Liver (tissue), 9 donors: ENCODE measurements around the gene RPS6KA4. TPM values are rescaled to one million over a fixed set of nuclear protein-coding genes. Genes with fewer than 3 reads are reported as not detected.

ENCODE experiments used
- DNase-seq: peaks from one replicate; pipeline ENCODE4 v3.0.0-alpha.2; 2017; ENCODE audit warnings: low spot score
- H3K27ac ChIP-seq, 2 donors: one replicate each; pipeline ENCODE4 v1.7.0; 2013; ENCODE audit warnings: inconsistent platforms in 2 of 2, low read length in 2 of 2, control low read depth in 1 of 2, low read depth in 1 of 2, mild to moderate bottlenecking in 1 of 2
- H3K27me3 ChIP-seq, 4 donors: one replicate each; pipeline versions ENCODE4 v1.6.1 to v1.7.0; 2013; ENCODE audit warnings: low read length in 3 of 4, inconsistent platforms in 1 of 4, mild to moderate bottlenecking in 1 of 4, moderate library complexity in 1 of 4; ENCODE audit not compliant: control insufficient read depth in 4 of 4, insufficient read depth in 4 of 4
- H3K36me3 ChIP-seq, 4 donors: one replicate each; pipeline versions ENCODE4 v1.6.1 to v1.7.0; 2013; ENCODE audit warnings: low read length in 3 of 4, mild to moderate bottlenecking in 3 of 4, low read depth in 1 of 4, moderate library complexity in 1 of 4; ENCODE audit not compliant: control insufficient read depth in 4 of 4, insufficient read depth in 3 of 4
- H3K4me1 ChIP-seq, 4 donors: one replicate each; pipeline versions ENCODE4 v1.6.1 to v1.7.0; 2013; ENCODE audit warnings: low read length in 3 of 4, mild to moderate bottlenecking in 3 of 4, moderate library complexity in 1 of 4; ENCODE audit not compliant: control insufficient read depth in 4 of 4, insufficient read depth in 4 of 4
- H3K4me3 ChIP-seq, 3 donors: one replicate each; pipeline versions ENCODE4 v1.6.1 to v1.7.0; 2013; ENCODE audit warnings: low read length in 3 of 3, control low read depth in 1 of 3, low read depth in 1 of 3, mild to moderate bottlenecking in 1 of 3
- H3K9ac ChIP-seq, 2 donors: one replicate each; pipeline ENCODE4 v1.7.0; 2013; ENCODE audit warnings: low read length in 2 of 2, mild to moderate bottlenecking in 2 of 2, moderate library complexity in 2 of 2, control low read depth in 1 of 2, low read depth in 1 of 2
- H3K9me3 ChIP-seq, 4 donors: one replicate each; pipeline versions ENCODE4 v1.6.1 to v1.7.0; 2013; ENCODE audit warnings: low read length in 3 of 4; ENCODE audit not compliant: control insufficient read depth in 4 of 4
- ATF3 ChIP-seq: IDR thresholded peaks from 2 replicates; pipeline ENCODE4 v1.6.1; 2016; ENCODE audit warnings: antibody characterized with exemption
- EGR1 ChIP-seq, 2 donors: IDR thresholded peaks; 2 replicates each; pipeline ENCODE4 v1.6.1; 2016 to 2018; ENCODE audit warnings: antibody characterized with exemption in 2 of 2, low read depth in 2 of 2
- FOXA1 ChIP-seq: IDR thresholded peaks from 2 replicates; pipeline ENCODE4 v1.6.1; 2016; ENCODE audit warnings: antibody characterized with exemption
- FOXA2 ChIP-seq: IDR thresholded peaks from 2 replicates; pipeline ENCODE4 v1.6.1; 2016; ENCODE audit warnings: antibody characterized with exemption
- GABPA ChIP-seq, 2 donors: IDR thresholded peaks in 1 of 2; conservative IDR thresholded peaks in 1 of 2; 2 replicates each; pipeline ENCODE4 v1.6.1; 2016; ENCODE audit warnings: antibody characterized with exemption in 2 of 2, mild to moderate bottlenecking in 1 of 2, moderate library complexity in 1 of 2
- HNF4A ChIP-seq, 2 donors: conservative IDR thresholded peaks; 2 replicates each; pipeline ENCODE4 v1.6.1; 2016; ENCODE audit warnings: antibody characterized with exemption in 2 of 2, mild to moderate bottlenecking in 2 of 2
- HNF4G ChIP-seq: IDR thresholded peaks from 2 replicates; pipeline ENCODE4 v1.6.1; 2016; ENCODE audit warnings: antibody characterized with exemption
- JUND ChIP-seq, 2 donors: IDR thresholded peaks; 2 replicates each; pipeline ENCODE4 v1.6.1; 2016; ENCODE audit warnings: antibody characterized with exemption in 2 of 2
- NR2F2 ChIP-seq: IDR thresholded peaks from 2 replicates; pipeline ENCODE4 v1.6.1; 2016; ENCODE audit warnings: antibody characterized with exemption
- RAD21 ChIP-seq, 2 donors: IDR thresholded peaks; 2 replicates each; pipeline ENCODE4 v1.6.1; 2016; ENCODE audit warnings: antibody characterized with exemption in 2 of 2, mild to moderate bottlenecking in 2 of 2
- RXRA ChIP-seq, 2 donors: IDR thresholded peaks; 2 replicates each; pipeline ENCODE4 v1.6.1; 2017 to 2018; ENCODE audit warnings: antibody characterized with exemption in 2 of 2, mild to moderate bottlenecking in 1 of 2
- SP1 ChIP-seq: IDR thresholded peaks from 2 replicates; pipeline ENCODE4 v1.6.1; 2018; ENCODE audit warnings: antibody characterized with exemption, mild to moderate bottlenecking
- TAF1 ChIP-seq: conservative IDR thresholded peaks from 2 replicates; pipeline ENCODE4 v1.6.1; 2016; ENCODE audit warnings: antibody characterized with exemption, mild to moderate bottlenecking
- YY1 ChIP-seq: IDR thresholded peaks from 2 replicates; pipeline ENCODE4 v1.6.1; 2016; ENCODE audit warnings: antibody characterized with exemption, mild to moderate bottlenecking
- ZBTB33 ChIP-seq: IDR thresholded peaks from 2 replicates; pipeline ENCODE4 v1.6.1; 2016; ENCODE audit warnings: antibody characterized with exemption
- WGBS: extraction: QIAGEN DNeasy Blood & Tissue Kit; methylation state at CpG from one replicate; pipeline ENCODE4 v1.1.7; 2013; 5-methylcytosine and 5-hydroxymethylcytosine counted together
- polyA plus RNA-seq, 2 donors: library from polyadenylated mRNA; stranded (reverse) in 1 of 2; unstranded in 1 of 2; fragments of 200-250 nt in 1 of 2; fragments of >200 nt in 1 of 2; fragmentation: Nextera tagmentation in 1 of 2; extraction: Ambion mirVana in 1 of 2; gene quantifications; one replicate each; pipeline versions ENCODE4 v1.2.1 to v1.2.3, GENCODE V29; 2013 to 2015
- total RNA-seq, 2 donors: library from RNA; depleted of rRNA; stranded (reverse); fragments of >200 nt; gene quantifications; one replicate each; pipeline ENCODE4 v1.2.3, GENCODE V29; 2014
- TF ChIP-seq, protein P1 (sequence below): IDR thresholded peaks from 2 replicates; pipeline ENCODE4 v1.6.1; 2016; ENCODE audit warnings: antibody characterized with exemption
- TF ChIP-seq, protein P2 (sequence below): fragments of 150-350 bp; IDR thresholded peaks from 2 replicates; pipeline ENCODE4 v1.5.1; 2017; ENCODE audit warnings: improper control_type of control experiment, low read depth, low read length; ENCODE audit not compliant: missing input control
- TF ChIP-seq, protein P3 (sequence below): IDR thresholded peaks from 2 replicates; pipeline ENCODE4 v1.6.1; 2016; ENCODE audit warnings: antibody characterized with exemption, mild to moderate bottlenecking
- donor health status: healthy.
- donor health status: healthy.
- donor health status: healthy.
- donor health status: healthy.
- donor health status: healthy.

RPS6KA4 gene
- total and polyA plus RNA-seq, 4 donors: 2.0 to 13.5 (median 10.0) TPM

- no peaks in the 10 kb centered on the region for H3K9me3 ChIP-seq
- DNase-seq: no peak
- TF ChIP-seq GABPA (IDR thresholded peaks at IDR 0.05 in 1 of 2, conservative IDR thresholded peaks at IDR 0.05 in 1 of 2) (no peak), EGR1 (IDR thresholded peaks at IDR 0.05; ENCODE audit: low read depth in 2 of 2) (no peak), FOXA1 (no peak), JUND (IDR thresholded peaks at IDR 0.05) (no peak), ZBTB33 (no peak), TAF1 (no peak), RXRA (IDR thresholded peaks at IDR 0.05) (no peak), HNF4A (conservative IDR thresholded peaks at IDR 0.05) (no peak), NR2F2 (no peak), FOXA2 (no peak), RAD21 (IDR thresholded peaks at IDR 0.05) (no peak), YY1 (no peak), SP1 (no peak), ATF3 (no peak), HNF4G (no peak)
- TF ChIP-seq, protein P1, sequence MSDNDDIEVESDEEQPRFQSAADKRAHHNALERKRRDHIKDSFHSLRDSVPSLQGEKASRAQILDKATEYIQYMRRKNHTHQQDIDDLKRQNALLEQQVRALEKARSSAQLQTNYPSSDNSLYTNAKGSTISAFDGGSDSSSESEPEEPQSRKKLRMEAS: no peak
- TF ChIP-seq, protein P2, sequence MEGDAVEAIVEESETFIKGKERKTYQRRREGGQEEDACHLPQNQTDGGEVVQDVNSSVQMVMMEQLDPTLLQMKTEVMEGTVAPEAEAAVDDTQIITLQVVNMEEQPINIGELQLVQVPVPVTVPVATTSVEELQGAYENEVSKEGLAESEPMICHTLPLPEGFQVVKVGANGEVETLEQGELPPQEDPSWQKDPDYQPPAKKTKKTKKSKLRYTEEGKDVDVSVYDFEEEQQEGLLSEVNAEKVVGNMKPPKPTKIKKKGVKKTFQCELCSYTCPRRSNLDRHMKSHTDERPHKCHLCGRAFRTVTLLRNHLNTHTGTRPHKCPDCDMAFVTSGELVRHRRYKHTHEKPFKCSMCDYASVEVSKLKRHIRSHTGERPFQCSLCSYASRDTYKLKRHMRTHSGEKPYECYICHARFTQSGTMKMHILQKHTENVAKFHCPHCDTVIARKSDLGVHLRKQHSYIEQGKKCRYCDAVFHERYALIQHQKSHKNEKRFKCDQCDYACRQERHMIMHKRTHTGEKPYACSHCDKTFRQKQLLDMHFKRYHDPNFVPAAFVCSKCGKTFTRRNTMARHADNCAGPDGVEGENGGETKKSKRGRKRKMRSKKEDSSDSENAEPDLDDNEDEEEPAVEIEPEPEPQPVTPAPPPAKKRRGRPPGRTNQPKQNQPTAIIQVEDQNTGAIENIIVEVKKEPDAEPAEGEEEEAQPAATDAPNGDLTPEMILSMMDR: no peak
- TF ChIP-seq, protein P3, sequence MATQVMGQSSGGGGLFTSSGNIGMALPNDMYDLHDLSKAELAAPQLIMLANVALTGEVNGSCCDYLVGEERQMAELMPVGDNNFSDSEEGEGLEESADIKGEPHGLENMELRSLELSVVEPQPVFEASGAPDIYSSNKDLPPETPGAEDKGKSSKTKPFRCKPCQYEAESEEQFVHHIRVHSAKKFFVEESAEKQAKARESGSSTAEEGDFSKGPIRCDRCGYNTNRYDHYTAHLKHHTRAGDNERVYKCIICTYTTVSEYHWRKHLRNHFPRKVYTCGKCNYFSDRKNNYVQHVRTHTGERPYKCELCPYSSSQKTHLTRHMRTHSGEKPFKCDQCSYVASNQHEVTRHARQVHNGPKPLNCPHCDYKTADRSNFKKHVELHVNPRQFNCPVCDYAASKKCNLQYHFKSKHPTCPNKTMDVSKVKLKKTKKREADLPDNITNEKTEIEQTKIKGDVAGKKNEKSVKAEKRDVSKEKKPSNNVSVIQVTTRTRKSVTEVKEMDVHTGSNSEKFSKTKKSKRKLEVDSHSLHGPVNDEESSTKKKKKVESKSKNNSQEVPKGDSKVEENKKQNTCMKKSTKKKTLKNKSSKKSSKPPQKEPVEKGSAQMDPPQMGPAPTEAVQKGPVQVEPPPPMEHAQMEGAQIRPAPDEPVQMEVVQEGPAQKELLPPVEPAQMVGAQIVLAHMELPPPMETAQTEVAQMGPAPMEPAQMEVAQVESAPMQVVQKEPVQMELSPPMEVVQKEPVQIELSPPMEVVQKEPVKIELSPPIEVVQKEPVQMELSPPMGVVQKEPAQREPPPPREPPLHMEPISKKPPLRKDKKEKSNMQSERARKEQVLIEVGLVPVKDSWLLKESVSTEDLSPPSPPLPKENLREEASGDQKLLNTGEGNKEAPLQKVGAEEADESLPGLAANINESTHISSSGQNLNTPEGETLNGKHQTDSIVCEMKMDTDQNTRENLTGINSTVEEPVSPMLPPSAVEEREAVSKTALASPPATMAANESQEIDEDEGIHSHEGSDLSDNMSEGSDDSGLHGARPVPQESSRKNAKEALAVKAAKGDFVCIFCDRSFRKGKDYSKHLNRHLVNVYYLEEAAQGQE: no peak
- H3K4me1 ChIP-seq: no peaks in the 10 kb centered on the region
- no peaks in the 10 kb centered on the region for H3K36me3 ChIP-seq
- H3K27ac ChIP-seq: no peak overlapping the region
- H3K4me3 ChIP-seq: no peak overlapping the region
- no peaks in the 10 kb centered on the region for H3K27me3 ChIP-seq
- no peak overlapping the region for H3K9ac ChIP-seq
- WGBS: 72% methylated on average over 6 of the region's 6 CpGs
Measured at GRCh38 chr11:64382047-64382446, 23.1 kb downstream of the RPS6KA4 start.
